Activated CD4-positive, CD25-positive, alpha-beta regulatory T cell (primary cell): ENCODE results near the gene METTL24.

Source experiments
- DNase-seq, 4 experiments: peaks; one replicate each; lab custom pipeline; 2025; lab: John Stamatoyannopoulos, UW

The METTL24 gene, protein sequence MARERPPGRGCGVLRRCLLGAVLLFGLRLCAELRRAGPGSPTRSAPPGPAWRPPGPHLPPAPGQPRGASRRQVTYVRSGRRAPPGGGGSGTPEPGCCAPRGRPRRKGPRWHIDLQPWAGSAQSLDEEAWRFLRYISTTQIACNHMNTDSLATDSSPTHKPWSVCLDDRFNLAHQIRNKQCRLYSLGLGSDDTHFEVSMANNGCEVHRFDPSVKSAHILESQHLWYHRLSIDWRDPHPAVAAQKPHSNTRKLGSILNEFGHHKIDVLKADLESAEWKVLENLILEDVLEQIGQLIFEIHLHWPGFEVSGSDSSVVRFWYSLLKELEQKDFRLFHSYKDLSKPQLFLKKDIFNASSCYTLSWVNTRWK

DNA sequence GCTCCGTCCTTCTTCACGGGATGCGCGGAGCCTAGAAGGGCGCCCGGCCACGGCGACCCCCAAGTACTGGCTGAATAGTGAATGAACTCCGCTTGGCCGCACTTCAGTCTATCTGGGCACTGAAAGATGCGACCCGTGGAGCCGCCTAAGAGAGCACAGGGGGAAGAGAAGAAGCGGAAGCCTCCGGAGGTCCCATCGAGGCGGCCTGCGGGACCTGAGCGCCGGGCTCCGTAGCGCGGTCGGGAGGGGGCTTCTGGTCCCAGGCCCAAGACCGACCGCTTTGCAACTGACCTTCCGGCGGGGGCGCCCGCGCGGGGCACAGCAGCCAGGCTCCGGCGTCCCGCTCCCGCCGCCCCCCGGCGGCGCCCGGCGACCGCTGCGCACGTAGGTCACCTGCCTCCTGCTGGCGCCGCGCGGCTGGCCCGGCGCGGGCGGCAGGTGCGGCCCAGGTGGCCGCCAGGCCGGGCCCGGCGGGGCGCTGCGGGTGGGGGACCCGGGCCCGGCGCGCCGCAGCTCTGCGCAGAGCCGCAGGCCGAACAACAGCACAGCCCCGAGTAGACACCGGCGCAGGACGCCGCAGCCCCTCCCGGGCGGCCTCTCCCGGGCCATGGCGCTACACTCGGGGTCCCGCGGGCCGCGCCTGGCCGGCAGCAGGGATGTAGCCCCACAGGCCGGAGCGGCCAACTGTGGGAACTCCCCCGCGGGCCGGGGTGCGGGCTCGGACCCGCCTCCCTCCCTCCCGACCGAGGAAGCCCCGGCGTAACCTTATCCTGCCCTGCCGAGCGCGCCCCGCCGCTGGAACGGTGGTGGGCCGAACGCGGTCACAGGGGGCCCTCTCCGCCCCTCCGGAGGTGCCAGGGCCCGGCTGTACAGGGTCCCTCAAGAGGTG, at the start of gene METTL24:
METTL24 (minus strand) TSS at position 686 of the 889 bp plus-strand sequence; CDS start at position 609, 77 bp downstream.
- no peak for DNase-seq

DNA sequence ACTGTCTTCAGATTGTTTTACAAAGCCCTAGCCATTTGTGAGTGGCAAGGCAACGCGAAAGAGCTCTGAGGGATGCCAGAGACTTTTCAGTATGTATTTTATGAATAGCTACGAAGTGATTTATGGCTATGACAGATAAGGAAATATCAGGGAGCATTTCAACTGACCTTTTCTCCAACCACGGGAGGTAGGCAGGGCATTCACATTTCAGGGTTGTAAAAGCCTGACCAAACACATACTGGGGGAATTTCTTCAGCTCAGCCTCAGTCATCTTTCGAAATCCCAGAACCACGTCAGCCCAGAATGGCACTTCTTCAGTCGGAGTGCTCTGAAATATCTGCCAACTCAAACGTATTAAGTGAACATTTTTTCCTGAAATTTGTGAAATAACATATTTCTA, 46.5 kb upstream of the METTL24 start:
- DNase-seq, result no peak

DNA sequence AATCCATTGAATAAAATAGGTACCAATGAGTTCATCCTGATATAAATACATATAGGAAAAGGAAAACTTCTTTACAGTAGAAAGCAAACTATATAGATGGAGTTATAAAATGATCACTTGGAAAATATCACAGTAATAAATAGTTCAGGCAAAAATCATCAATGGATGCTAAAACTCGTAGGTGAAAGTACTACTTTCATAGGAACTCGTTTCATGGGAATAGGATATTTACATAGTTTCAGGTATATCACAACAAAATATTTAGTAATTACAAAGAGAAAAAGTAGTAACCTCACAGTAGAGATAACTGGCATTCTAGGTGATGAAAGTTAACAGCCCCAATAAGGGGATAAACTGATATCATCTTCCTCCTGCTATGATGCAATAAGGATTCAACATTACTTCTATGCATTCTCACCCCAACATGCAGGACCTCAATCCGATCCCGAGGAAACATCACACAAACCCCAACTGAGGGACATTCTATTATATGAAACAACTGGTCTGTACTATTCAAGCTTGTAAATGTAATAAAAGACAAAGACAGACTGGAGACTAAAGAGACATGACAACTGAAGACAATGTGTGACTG, 43.5 kb upstream of the METTL24 start:
- no peak for DNase-seq

DNA sequence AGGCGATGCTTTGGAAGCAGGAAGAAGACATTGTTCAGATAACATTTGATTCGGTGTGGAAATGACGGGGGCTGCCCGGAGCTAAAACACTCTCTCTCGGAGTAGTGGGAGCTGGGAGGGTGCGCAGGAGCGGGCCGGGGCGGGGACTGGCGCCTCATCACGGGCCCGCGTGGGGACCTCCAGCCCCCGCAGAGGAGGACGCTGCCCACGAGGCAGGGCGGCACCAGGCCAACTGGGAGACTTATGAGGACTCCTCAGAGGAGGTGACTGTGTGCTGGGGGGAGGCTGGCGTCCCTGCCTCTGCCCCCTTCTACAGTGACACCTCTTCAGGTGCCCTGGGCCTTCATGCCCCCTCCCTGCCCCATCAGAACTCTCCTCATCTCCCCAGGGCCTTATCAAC, 42.1 kb upstream of the METTL24 start:
- DNase-seq, result no peak

DNA sequence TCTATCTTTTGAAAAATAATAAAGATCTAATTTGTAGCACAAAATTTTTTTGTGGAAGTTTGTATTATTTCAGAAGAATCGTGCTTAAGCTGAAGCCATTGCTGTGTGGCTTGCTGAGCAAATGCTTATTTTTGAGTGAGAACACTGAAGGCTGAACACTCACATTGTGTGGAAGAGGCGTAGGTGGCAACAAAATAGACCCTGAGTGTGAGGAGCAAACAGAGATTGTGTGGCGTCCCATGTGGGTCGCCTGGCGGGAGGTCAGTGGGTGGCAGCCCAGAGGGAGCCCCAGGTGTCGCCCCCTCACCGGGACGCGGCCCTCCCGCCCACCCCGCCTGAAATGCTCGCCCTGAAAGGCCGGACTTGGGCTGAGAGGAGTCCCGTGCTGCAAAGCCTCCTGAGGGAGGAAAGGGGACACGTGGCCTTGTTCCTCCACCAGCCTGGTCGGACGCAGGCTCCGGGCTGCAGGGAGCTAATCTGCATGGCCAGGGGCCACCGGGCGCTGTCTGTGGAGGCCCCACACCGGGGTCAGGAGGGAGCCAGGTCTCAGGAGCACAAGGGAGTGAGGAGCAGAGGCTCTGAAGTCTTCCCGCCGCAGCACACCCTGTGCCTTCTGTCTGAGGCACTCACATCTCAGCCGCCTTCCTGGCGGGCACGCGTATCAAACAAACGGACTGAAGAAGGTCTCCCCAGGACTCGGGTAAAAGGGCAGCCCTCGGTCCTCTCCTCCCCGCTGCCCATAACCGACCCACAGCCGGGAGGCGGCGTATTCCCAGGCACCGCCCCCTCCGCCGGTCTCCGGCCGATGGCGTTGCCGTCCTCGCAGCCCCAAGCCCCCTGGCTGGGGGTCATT, 41.3 kb upstream of the METTL24 start:
- no peak for DNase-seq

DNA sequence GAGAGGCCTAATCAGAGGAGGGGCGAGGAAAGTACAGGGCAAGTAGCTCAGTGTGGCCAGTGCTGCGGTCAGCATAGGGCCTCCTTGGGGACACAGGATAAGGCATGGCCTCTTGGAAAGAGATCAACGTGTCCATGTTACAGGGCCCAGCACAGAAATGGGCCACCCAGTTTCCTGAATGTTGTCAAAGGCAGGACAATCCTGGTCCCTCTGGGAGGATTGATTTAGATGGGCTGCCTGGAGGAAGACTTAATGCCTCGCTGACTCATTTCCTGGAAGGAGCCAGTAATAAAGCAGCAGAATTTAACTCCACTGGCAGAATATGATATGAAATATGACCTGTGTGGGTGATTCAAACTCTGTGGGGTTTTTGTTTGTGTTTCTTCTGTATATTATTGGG, 40.6 kb upstream of the METTL24 start:
- no peak for DNase-seq

DNA sequence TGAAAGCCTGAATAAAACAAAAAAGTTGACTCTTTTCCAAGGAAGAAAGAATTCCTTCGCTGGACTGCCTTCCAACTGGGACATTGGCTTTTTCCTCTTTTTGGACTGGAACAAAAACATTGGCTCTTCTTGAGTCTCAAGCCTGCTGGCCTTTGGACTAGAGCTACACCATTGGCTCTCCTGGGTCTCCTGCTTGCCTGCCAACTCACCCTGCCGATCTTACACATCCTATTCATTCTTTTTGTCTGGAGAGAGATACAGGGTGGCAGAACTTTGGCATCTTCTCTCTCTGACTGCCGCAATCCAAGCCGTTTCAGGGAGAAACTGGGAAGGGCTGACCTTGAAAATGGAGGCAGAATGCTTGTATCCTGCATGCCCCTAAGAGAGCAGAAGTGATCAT, 37.1 kb upstream of the METTL24 start:
- no peak for DNase-seq

DNA sequence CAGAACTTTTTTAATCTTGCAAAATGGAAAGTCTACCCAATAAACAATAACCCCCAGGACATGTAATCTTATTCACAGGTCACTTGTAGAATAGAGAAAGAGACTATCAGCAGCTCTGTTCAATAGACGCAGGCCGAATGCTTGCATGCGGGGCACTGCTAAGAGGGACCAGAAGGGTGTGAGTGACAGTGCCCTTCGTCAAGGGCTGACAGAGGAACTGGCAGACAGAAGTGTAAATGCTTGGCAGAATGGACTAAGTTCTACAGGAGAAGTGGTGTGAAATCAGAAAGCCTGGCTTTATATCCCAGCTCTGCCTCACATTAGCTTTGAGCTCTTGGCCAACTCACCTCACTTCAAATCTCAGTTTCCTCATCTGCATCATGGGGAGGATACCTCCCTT, 36.3 kb upstream of the METTL24 start:
- DNase-seq, result no peak

DNA sequence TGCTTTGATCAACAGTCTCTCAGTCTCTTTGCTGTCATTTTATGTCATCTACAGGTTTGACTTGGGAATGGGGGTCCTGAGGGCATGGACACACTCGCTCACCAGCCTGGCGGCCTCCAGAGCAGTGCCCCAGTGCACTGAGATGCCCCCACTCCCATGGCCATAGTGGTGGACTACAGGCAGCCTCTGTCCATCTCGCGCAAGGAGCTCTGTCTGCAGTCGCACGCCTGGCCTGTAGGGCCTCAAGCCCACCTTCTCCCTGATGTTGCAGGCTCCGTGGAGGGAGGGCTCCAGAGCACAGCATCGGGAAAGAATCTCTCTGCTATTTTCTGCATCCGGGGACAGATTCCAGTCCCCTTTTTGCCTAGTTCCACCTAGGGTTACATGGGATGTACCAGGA, 34.6 kb upstream of the METTL24 start:
- DNase-seq, result no peak

DNA sequence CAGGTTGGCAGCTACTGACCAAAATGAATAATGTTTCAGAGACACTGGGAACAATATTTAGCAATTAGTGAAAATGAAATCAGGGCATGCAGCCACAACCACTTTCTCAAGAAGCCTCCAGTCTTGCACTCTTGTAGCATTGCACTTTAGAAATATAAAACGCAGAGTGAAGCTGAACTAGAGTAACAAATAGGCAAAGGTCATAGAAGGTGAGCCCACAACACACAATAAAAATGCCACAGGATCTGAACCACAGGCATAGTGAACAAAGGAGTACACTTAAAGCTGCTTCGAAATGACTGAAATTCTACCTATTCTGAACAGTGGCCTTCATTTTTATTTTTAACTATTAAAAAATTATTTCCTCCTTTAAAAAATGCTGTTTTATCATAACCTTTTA, 32.3 kb upstream of the METTL24 start:
- DNase-seq, result no peak

DNA sequence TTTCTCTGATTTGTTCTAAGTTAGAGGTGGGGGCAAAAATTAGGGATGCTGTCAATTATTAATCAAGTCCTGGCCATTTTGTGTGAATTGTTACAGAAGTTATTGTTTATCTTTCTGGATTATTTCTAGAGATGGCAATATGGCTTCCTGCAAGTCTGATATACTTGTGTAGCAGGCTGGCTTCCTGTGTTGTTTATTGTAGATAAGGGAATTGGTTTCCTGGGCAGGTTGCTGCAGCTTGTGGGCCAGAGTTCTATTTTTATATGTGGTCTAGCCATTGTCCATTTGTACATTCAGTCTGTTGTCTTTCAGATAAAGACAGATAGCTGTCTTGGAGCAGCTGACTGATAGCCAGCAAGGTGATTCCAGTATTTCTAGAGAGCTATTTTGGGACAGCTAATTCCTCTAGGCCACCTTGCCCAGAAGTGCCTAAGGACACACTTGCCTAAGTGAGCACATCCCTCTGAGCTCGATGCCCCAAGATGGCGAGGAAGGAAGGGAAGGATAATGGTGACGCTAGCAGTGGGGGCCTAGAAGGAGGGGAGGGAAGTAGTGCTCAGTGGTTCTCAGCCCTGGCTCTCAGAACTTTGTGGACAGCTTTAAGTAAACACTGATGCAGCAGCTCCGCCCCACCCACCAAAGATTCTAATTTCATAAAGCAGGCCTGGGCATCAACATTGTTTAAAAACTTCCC, 31.7 kb upstream of the METTL24 start:
- DNase-seq, result no peak

DNA sequence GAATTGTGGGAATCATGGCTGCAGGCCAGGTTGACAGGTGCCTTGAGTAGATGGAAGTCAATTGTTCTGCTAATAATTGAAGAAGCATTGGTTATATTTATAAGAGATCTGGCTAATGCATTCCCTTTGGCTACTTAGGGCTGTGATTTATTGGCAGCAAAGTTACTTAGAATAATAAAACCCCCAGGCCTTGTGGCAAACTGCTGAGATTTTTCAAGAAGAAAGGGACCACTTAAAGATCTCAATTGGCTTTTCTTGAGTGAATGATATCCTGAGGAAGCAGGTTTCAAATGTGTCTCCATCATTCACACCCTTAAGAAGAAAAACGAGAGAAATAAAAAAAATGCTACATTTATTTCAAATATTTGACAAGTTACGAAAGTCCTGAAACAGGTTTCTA, 29.8 kb upstream of the METTL24 start:
- DNase-seq, result no peak

DNA sequence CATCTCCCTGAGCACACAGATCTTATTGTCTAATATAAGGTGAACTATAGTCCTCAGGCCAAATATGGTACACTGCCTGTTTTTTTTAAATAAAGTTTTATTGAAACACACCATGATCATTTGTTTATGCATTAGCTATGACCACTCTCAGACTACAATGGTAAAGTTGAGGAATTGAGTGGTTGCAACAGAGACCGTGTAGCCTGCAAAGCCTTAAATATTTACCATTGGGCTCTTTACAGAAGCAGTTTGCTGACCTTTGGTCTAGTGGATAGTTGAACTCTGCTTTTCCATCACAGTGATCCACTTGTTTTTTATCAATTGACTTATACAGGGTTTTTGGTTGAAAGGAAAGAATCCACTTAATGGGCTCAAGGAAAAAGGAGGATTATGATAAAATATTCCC, 27.3 kb upstream of the METTL24 start:
- no peak for DNase-seq

DNA sequence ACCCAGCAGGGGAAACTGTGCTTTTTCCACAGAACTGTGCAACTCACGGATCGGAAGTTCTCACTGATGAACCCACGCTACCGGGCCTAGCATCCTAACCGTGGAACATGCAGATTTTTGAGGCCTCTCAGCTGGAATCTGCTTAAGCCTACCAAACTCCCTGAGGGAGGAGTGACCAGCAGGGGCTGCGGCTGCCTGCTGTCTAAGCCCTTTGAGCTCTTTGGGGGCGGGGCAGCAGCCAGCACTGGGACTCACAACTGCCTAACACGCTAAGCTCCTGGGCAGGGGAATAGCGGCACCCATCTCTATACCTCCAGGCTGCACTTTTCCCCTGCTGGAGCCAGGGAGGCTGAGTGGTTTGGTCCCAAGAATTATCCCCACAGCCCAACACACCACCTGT, 20.4 kb upstream of the METTL24 start:
- no peak for DNase-seq

DNA sequence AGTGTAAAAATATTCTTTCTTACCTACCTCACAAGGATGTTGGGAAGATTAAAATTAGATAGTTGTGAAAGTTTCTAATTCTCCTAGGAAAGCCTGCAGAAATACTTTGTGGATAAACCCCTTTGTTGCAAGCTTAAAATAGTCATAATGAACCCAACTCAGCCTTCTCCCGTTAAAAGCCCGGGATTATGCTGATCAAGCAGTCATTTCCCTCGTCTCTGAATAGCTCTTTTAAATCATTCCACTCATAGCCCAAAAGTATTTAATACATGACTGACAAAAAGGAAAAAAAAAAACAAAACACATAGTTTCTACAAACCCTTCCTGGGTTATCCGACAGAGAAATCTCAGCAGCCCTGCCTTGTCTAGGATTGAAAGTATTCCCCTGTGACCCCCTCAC, 10.9 kb upstream of the METTL24 start:
- no peak for DNase-seq

DNA sequence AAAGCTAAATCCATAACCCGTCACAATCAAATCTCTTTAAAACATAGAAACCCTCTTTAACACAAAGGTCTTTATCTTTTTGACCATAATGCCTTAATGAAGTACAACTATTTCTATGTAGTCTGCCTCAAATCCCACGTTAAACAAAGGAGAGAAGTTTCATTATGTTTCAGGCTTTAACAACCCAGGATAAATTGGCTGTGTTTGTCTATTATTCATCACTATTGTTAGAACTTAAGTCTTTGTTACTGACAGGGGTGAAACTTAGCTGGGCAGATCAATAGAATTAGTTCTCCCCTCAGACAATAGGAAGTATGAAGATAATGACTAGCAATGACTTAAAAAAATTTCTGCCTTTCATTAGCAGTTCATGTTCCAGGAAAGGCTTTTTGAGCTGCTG, 10.1 kb upstream of the METTL24 start:
- DNase-seq, result no peak

DNA sequence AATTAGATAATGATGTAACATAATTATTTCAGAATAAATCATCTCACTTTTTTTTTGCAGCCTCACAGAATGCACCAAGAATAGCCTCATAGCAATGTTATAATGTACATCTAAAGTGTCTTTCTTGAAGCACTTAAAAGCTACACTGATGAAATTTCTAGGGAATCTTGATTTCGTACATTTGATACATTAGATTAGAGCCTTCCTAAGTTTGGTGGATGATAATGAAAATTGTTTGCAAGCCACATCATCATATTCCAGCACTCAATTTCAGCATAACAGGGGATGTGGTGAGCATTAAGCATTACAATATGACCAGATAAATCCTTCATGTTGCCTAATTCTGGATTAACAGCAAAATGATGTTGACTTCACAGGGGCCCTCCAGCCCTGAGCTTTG, 9.7 kb upstream of the METTL24 start:
- DNase-seq, result no peak

DNA sequence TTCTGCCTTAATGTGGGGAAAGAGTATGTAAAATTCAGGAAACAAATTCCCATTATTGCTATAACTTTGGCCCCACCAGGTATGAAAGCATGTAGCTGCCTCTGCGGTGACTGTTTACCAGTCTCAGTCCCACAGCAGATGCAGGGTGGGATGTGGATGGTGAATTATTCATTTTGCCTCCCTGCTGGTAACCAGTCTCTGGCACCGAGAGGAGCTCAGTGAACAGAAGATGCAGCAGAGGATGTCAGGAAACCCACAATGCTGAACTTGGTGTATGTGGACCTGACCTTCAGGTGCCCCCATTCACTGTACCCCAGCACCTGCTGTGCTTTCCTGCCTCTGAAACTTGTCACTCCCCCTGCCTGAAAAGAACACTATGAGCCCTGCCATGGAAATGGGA, 8.8 kb upstream of the METTL24 start:
- DNase-seq, result no peak

DNA sequence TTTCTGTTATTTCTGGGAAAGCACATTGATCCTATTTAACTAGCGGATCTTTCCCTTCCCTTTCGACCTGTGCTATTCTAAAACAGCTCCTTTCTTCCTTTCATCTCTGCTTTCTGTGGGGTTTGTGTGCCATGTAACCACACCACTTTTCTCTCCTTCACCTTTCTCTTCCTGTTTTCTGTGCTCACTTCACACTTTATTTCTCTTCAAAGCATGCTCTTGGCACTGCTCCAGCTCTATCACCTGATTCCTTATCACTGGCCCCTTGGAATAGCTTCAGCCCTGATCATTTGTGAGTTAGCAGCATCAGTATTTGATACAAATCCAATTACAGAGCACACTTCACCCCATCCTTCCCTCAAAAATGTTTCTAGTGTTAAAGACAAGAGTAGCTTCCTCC, 8.1 kb upstream of the METTL24 start:
- no peak for DNase-seq

DNA sequence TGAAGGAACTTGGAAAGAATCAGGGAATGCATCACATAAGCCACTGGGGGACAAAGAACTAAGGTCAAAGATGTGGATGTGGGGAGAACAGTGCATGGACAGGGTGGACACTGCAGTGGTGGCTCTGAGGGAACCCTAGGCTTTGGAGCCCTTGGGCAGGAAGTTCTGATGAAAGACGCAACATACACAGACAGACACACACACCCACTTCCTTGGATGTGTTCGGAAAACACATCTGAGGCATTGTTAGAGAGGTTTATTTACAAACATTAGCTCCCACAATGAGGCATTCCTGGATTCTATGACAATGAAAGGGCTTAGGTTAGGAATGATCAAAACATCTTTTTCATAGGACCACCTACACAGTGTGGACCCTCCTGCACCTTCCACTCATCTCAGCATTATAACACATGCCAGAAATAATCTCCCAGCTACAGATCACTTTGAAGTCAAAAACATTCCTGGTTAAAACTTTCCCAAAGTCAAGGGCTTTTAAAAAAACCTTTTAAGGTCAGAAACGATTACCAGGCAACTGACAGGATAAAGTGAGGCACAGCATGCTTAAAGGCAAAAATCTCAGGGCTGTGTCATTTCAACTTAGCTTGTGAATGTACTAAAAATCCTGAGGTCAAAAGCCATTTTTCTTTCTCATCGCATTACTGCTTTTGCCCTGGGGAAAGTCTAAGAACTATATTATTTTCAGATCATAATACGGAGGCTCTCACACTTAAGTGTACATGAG, 6.4 kb upstream of the METTL24 start:
- no peak for DNase-seq

DNA sequence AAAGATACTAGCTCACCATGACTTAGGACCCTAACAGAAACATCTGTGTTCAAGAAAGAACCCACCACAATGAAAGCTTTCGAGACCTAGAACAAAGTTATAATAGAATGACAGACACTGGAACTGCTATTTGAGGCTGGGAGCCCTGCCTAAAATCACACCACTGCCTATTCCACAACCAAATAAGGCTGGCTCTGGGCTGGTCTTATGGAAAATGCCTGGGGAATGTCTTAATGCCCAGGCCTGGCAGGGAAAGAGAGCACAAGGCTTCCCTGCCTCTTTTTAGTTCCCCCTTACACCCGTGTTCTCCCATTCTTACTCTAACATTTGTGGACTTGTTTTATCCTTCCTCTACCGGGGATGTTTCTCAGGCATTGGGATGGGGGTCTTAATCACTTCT, 5.6 kb upstream of the METTL24 start:
- no peak for DNase-seq
